Testis (tissue), 2 donors: ENCODE measurements around the gene PDE6D.

Source experiments
- CTCF ChIP-seq, 3 experiments: fragments of 450-650 bp in 2 of 3; fragments of 200-600 bp in 1 of 3; sonication (generic) in 1 of 3; IDR thresholded peaks; one replicate each; pipeline ENCODE4 v1.5.1; 2016 to 2019; ENCODE audit warnings: antibody characterized with exemption in 3 of 3, mild to moderate bottlenecking in 2 of 3, moderate library complexity in 1 of 3
- POLR2A ChIP-seq: fragments of 450-650 bp; IDR thresholded peaks from one replicate; pipeline ENCODE4 v1.6.1; 2017; ENCODE audit warnings: antibody characterized with exemption, mild to moderate bottlenecking, moderate library complexity

GRCh38 chr2:231715988-231716616 lies 65.0 kb downstream of the PDE6D start:
- TF ChIP-seq CTCF (IDR thresholded peaks at IDR 0.05) (no peak), POLR2A (no peak)
